ENCODE data around the gene IFI27L1.

DNA sequence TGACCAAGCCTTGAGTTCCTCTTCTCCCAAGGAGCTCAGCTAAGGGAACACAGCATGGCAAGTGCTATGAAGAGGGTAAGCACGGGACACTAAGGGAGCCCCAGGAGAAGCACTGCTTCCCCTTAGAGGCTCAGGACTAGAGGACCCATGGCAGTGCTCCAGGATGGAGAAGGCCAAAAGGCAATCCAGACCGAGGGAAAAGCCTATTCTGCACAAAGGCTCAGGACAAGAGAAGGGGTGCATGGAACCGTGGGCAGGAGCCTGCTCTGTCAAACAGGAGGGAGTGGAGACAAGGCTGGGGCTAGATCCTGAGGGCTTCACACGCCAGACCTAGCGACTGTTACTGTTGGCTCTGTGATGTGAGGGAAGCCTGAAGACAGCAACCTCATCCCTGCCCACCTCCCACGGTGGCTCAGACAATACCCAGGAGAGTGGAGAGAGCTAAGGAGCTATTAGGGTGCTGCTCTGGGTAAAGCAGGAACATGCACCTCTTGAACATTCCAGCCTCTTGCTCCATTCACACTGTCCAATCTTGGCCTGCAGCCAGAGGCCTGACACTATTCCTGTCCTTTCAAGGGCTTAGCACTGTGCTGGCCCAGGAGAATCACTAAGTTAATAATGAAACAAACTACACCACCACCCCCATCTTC, 30.8 kb upstream of the IFI27L1 start:
- TF ChIP-seq, protein P1, sequence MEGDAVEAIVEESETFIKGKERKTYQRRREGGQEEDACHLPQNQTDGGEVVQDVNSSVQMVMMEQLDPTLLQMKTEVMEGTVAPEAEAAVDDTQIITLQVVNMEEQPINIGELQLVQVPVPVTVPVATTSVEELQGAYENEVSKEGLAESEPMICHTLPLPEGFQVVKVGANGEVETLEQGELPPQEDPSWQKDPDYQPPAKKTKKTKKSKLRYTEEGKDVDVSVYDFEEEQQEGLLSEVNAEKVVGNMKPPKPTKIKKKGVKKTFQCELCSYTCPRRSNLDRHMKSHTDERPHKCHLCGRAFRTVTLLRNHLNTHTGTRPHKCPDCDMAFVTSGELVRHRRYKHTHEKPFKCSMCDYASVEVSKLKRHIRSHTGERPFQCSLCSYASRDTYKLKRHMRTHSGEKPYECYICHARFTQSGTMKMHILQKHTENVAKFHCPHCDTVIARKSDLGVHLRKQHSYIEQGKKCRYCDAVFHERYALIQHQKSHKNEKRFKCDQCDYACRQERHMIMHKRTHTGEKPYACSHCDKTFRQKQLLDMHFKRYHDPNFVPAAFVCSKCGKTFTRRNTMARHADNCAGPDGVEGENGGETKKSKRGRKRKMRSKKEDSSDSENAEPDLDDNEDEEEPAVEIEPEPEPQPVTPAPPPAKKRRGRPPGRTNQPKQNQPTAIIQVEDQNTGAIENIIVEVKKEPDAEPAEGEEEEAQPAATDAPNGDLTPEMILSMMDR (IDR thresholded peaks at IDR 0.05): no peak
- no peak for TF ChIP-seq POLR2AphosphoS5 (IDR thresholded peaks at IDR 0.05)
